Suppressor macrophage treated with lipopolysaccharide for 1 hour (primary cell): ENCODE results near the gene VIPAS39.

Source experiments
- DNase-seq, 3 donors: peaks; one replicate each; pipeline ENCODE4 v3.0.0-alpha.2; 2020 to 2022

The VIPAS39 gene

DNA sequence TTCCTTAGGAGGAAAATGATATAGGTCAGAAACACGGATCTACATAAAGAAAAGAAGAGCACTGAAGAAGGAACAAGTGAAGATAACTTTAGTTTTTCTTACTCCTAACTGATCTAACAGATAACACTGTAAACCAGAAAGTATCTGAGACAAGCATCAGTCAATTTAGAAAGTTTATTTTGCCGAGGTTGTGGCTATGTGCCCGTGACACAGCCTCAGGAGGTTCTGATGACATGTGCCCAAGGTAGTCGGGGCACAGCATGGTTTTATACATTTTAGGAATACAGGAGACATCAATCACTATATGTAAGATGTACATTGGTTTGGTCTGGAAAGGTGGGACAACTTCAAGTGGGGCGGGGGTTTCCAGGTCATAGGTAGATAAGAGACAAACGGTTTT, 57.2 kb downstream of the VIPAS39 start:
- DNase-seq: no peak

DNA sequence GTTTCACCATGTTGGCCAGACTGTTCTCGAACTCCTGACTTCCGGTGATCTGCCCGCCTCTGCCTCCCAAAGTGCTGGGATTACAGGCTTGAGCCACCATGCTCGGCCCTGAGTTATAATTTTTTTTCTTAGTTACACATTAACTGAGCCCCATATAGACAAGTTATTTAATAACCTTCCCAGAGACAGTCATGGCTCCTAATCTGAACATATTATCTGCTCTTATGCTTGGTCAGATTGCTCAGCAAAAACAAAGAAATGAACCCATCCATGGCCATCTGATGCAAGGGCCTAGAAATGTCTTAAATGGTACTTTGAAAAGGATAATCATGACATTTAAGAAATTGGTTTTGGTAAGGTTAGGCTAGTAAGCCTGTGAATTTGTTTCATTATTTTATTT, 67.2 kb downstream of the VIPAS39 start:
- DNase-seq: no peak

DNA sequence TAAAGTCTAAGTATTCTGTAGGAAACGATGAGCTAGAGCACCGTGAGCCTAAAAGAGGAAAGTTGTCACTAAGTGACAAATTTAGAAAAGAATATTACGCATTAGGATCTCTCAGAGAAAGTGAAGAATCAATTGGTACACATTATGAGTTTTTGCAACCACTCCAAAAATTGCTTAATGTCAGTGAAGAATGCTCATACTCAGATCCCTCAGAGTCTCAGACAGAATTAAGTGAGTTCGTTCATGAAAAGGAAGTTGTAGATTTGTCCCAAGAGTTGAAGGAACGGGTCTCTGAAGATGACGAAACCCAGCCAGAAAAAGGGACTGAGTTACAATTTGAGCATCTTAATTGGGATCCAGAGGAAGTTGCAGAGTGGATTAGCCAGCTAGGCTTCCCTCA, 78.7 kb downstream of the VIPAS39 start:
- peak; percentile 24 to 66 (median 57) for DNase-seq

DNA sequence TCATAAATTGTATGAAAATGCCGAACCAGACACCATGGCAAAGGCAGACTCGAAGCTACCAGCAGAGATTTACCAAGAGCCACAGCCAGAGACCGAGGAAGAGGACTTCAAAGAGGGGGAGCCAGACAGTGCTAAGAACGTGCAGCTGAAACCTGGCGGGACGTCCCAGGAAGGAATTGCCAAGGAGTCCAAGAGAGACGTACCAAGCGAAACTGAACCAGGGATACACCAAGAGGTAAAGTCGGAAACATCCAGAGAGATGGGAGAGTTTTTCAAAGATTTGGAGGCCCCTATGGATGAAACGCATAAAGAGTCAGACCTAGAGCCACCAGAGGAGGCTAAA, 79.9 kb downstream of the VIPAS39 start:
- no peak for DNase-seq

DNA sequence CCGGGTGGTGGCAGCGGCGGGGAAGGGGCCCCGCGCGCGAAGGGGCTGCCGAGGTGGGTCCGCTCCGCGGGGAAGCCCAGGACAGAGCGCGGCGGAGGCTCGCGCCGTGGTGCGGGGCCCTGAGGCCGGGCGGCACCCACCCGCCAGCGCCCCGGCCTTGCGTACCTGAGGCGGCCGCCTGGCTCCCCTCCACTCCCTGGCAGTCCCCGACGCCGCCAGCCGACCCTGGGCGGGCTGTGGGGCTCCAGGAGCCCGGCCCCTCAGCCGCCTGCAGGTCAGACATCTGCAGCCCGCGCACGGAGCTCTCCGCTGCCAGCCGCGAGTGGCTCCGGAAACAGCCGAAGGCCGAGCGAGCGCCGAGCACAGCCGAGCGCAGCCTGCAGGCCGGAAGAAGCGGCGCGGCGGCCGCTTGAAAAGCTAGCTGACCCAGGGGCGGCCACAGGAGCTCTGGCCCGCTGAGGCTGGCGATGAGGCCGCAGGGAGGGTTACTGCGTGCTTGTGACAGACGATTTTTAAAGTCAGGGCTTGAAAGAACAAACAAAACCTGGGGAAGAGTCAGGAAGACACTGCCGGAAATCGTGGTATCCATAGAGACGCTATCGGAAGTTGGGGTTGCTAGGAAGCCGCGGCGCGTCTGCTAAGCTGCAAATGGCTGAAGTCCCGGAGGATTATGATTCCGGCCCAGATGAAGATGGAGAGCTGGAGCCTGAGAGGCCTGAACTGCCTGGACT, 80.5 kb downstream of the VIPAS39 start, which contains the start of the genes SAMD15 and TMED8:
SAMD15 (plus strand) TSS at position 609 of the 731 bp plus-strand sequence; CDS start at position 649, 40 bp downstream.
TMED8 (minus strand) TSS at position 324 of the 731 bp plus-strand sequence; CDS start at position 283, 41 bp downstream.
- peak; percentile 84 to 91 (median 90) for DNase-seq
